Panc1 (cell line): ENCODE results near the gene COA8.

Source experiments
- CTCF ChIP-seq: fragments of 450-650 bp; IDR thresholded peaks from 2 replicates; pipeline ENCODE4 v1.5.1; 2017; ENCODE audit warnings: mild to moderate bottlenecking
- POLR2AphosphoS5 ChIP-seq: IDR thresholded peaks from 2 replicates; pipeline ENCODE4 v1.6.1; 2012; ENCODE audit warnings: mild to moderate bottlenecking, low read depth, low read length, moderate library complexity
- REST ChIP-seq, 2 experiments: IDR thresholded peaks; 2 replicates each; pipeline ENCODE4 v1.6.1; 2011 to 2012; ENCODE audit warnings: low read depth in 2 of 2, control low read depth in 1 of 2, low read length in 1 of 2, mild to moderate bottlenecking in 1 of 2, moderate library complexity in 1 of 2; ENCODE audit not compliant: insufficient read depth in 1 of 2
- SIN3A ChIP-seq: IDR thresholded peaks from 2 replicates; pipeline ENCODE4 v1.6.1; 2012; ENCODE audit warnings: low read depth, mild to moderate bottlenecking, low read length, moderate library complexity, borderline replicate concordance; ENCODE audit not compliant: insufficient read depth
- TCF7L2 ChIP-seq: IDR thresholded peaks from 2 replicates; pipeline ENCODE4 v1.6.1; 2011; ENCODE audit warnings: mild to moderate bottlenecking, low read depth, low read length, inconsistent platforms

GRCh38 chr14:103600503-103600902 is 37.7 kb downstream of the COA8 start:
- TF ChIP-seq CTCF: no peak
- TF ChIP-seq POLR2AphosphoS5: no peak
- TF ChIP-seq SIN3A: no peak
- TF ChIP-seq TCF7L2: no peak
- TF ChIP-seq REST (IDR thresholded peaks at IDR 0.05; ENCODE audit: insufficient read depth in 1 of 2, low read depth in 2 of 2, low read length in 1 of 2): no peak
